PC-3 (cell line): Measurements from ENCODE around the gene PSMD1. TPM values are rescaled to one million over a fixed set of nuclear protein-coding genes. Genes with fewer than 3 reads are reported as not detected.
A peak's percentile ranks its signal among the peaks of the same experiment; 100 is the strongest.

Experiments used
- ATAC-seq: fragments of 200-7000 bp; cut with Tn5 transposase; 2 replicates; pipeline ENCODE4 v1.9.1; 2020; ENCODE audit warnings: mild to moderate bottlenecking, moderate library complexity
- BruUV-seq: library from RNA; stranded (reverse); fragments of 400-500 nt; replicated peaks from 2 replicates; lab custom pipeline; 2021; lab: Mats Ljungman, UMichigan
- CTCF ChIA-PET: fragments of 300-600 bp; sonication (Branson Sonifier 250); formaldehyde crosslinking; loops from one replicate; lab custom pipeline; 2022; ENCODE audit warnings: antibody characterized with exemption; lab: Charles Lee
- POLR2A ChIA-PET: fragments of 300-600 bp; sonication (Branson Sonifier 250); formaldehyde crosslinking; loops from one replicate; lab custom pipeline; 2022; ENCODE audit warnings: antibody characterized with exemption; ENCODE audit not compliant: unreplicated experiment; lab: Charles Lee
- DNase-seq: peaks from one replicate; pipeline ENCODE4 v3.0.0-alpha.2; 2015
- H2AFZ ChIP-seq: fragments of 300-600 bp; sonication (generic); 2 replicates; pipeline ENCODE4 v1.6.0; 2016; ENCODE audit warnings: antibody characterized with exemption, low read length
- H3F3A ChIP-seq: fragments of 300-600 bp; sonication (generic); one replicate; pipeline ENCODE4 v1.6.0; 2017; ENCODE audit warnings: antibody characterized with exemption, low read length, control low read depth, mild to moderate bottlenecking; ENCODE audit not compliant: unreplicated experiment
- H3K27ac ChIP-seq: fragments of 300-600 bp; sonication (generic); 2 replicates; pipeline ENCODE4 v1.5.1; 2016; ENCODE audit warnings: mild to moderate bottlenecking, low read length
- H3K27me3 ChIP-seq: fragments of 300-600 bp; sonication (generic); 2 replicates; pipeline ENCODE4 v1.6.1; 2016; ENCODE audit warnings: low read length, mixed read lengths
- H3K36me3 ChIP-seq: fragments of 300-600 bp; sonication (generic); 2 replicates; pipeline ENCODE4 v1.6.1; 2016; ENCODE audit warnings: low read depth, mixed run types, low read length, mixed read lengths
- H3K4me1 ChIP-seq: fragments of 300-600 bp; sonication (generic); 2 replicates; pipeline ENCODE4 v1.5.1; 2016; ENCODE audit warnings: low read length; ENCODE audit not compliant: insufficient read depth
- H3K4me2 ChIP-seq: fragments of 300-600 bp; sonication (generic); 2 replicates; pipeline ENCODE4 v1.6.0; 2016; ENCODE audit warnings: low read length
- H3K4me3 ChIP-seq: fragments of 300-600 bp; sonication (generic); 2 replicates; pipeline ENCODE4 v1.5.1; 2016; ENCODE audit warnings: mild to moderate bottlenecking, low read length, mixed read lengths
- H3K79me2 ChIP-seq: fragments of 300-600 bp; sonication (generic); 2 replicates; pipeline ENCODE4 v1.6.1; 2017; ENCODE audit warnings: low read length, mixed read lengths
- H3K9ac ChIP-seq: fragments of 300-600 bp; sonication (generic); 2 replicates; pipeline ENCODE4 v1.6.0; 2016; ENCODE audit warnings: mild to moderate bottlenecking, low read length
- H3K9me2 ChIP-seq: fragments of 300-600 bp; sonication (generic); replicated peaks from 2 replicates; pipeline ENCODE4 v1.6.1; 2016; ENCODE audit warnings: mixed run types, low read length, mixed read lengths
- H3K9me3 ChIP-seq: fragments of 300-600 bp; sonication (generic); 2 replicates; pipeline ENCODE4 v1.6.1; 2016; ENCODE audit warnings: low read length, mixed read lengths
- H4K20me1 ChIP-seq: fragments of 300-600 bp; sonication (generic); 2 replicates; pipeline ENCODE4 v1.6.1; 2016; ENCODE audit warnings: low read length, mixed read lengths
- CTCF ChIP-seq: fragments of 300-600 bp; sonication (generic); conservative IDR thresholded peaks from 2 replicates; pipeline ENCODE4 v1.5.1; 2017; ENCODE audit warnings: antibody characterized with exemption, low read depth, mild to moderate bottlenecking, low read length
- EZH2 ChIP-seq: fragments of 300-600 bp; sonication (generic); IDR thresholded peaks from one replicate; pipeline ENCODE4 v1.6.1; 2017; ENCODE audit warnings: antibody characterized with exemption, mild to moderate bottlenecking, low read length; ENCODE audit not compliant: unreplicated experiment
- EZH2phosphoT487 ChIP-seq: fragments of 300-600 bp; sonication (generic); IDR thresholded peaks from 2 replicates; pipeline ENCODE4 v1.6.1; 2018; ENCODE audit warnings: mild to moderate bottlenecking, antibody characterized with exemption, low read length, borderline replicate concordance
- intact Hi-C: fragments of 100-400 bp; cut with micrococcal nuclease; formaldehyde crosslinking; loops from 2 replicates; pipeline ENCODE4 v1.9.0; 2023
- total RNA-seq: library from RNA; depleted of rRNA; stranded (reverse); fragments of >200 nt; gene quantifications from 2 replicates; pipeline ENCODE4 v1.2.3, GENCODE V29; 2014

Gene PSMD1
- total RNA-seq, 1 experiment from 2014 or later, result 154 TPM

- H3K4me1 ChIP-seq, result peaks cover 30% of the 10 kb centered on the region
- H3K27me3 ChIP-seq, result no peaks in the 10 kb centered on the region
- TF ChIP-seq EZH2phosphoT487 (no peak), EZH2 (no peak), CTCF (no peak)
- intact Hi-C loops, result no loop called here
- ChIA-PET POLR2A (no interaction called here), CTCF (no interaction called here)
- BruUV-seq, result no TSS peak
- H3K79me2 ChIP-seq, result peaks cover 16% of the 10 kb centered on the region; the same call in 1 of the 2 replicates
- DNase-seq, result no peak
- no peak overlapping the region for H2AFZ ChIP-seq
- H3K9me3 ChIP-seq, result no peaks in the 10 kb centered on the region
- H3K9ac ChIP-seq, result no peak overlapping the region
- H3K9me2 ChIP-seq, result no peaks in the 10 kb centered on the region
- 0 out of 2 replicates have a peak, but pooled peaks cover 3% of the 10 kb centered on the region for H4K20me1 ChIP-seq
- no peak overlapping the region for H3K27ac ChIP-seq
- no peak overlapping the region for H3K4me3 ChIP-seq
- H3K4me2 ChIP-seq, result no peak overlapping the region
- ATAC-seq, result no peak
- H3K36me3 ChIP-seq, result peaks cover 40% of the 10 kb centered on the region
- peaks cover 4% of the 10 kb centered on the region for H3F3A ChIP-seq
These were observed 59.0 kb downstream of the PSMD1 start for GRCh38 chr2:231115651-231116050.

GRCh38 chr2:231117148-231117547 is 60.5 kb downstream of the PSMD1 start:
- ChIA-PET CTCF (no interaction called here), POLR2A (no interaction called here)
- no peaks in the 10 kb centered on the region for H3K9me2 ChIP-seq
- TF ChIP-seq EZH2phosphoT487 (no peak), CTCF (no peak), EZH2 (no peak)
- peak overlapping the region; percentile 74 for H3K27ac ChIP-seq
- no TSS peak for BruUV-seq
- H3K36me3 ChIP-seq, result peaks cover 36% of the 10 kb centered on the region; the same call in 1 of the 2 replicates
- H3K4me2 ChIP-seq, result no peak overlapping the region
- H3K27me3 ChIP-seq, result no peaks in the 10 kb centered on the region
- peak overlapping the region; percentile 33; the same call in 1 of the 2 replicates for H3K9ac ChIP-seq
- no peak overlapping the region for H3K4me3 ChIP-seq
- no peak overlapping the region for H2AFZ ChIP-seq
- no peak for DNase-seq
- H3K79me2 ChIP-seq, result peaks cover 14% of the 10 kb centered on the region; the same call in 1 of the 2 replicates
- H4K20me1 ChIP-seq, result 0 out of 2 replicates have a peak, but pooled peaks cover 2% of the 10 kb centered on the region
- intact Hi-C loops, result no loop called here
- no peaks in the 10 kb centered on the region for H3K9me3 ChIP-seq
- peaks cover 4% of the 10 kb centered on the region for H3F3A ChIP-seq
- peaks cover 15% of the 10 kb centered on the region for H3K4me1 ChIP-seq
- no peak for ATAC-seq

GRCh38 chr2:231117922-231118613 is 61.4 kb downstream of the PSMD1 start:
- peaks cover 8% of the 10 kb centered on the region; the same call in 1 of the 2 replicates for H3K79me2 ChIP-seq
- POLR2A ChIA-PET, result interaction anchor here (0.7 kb wide), 2 partner anchors 8 to 11 kb away, joined by 3 to 8 read pairs; no protein-coding TSS in a partner anchor
- CTCF ChIA-PET, result interaction anchor here (0.5 kb wide), 1 partner anchor 435 kb away, joined by 4 read pairs; no protein-coding TSS in a partner anchor
- no peak overlapping the region for H3K4me3 ChIP-seq
- H3K9ac ChIP-seq, result peak overlapping the region; percentile 33
- H3F3A ChIP-seq, result peaks cover 4% of the 10 kb centered on the region
- peak overlapping the region; percentile 18; the same call in 1 of the 2 replicates for H3K4me2 ChIP-seq
- H3K27ac ChIP-seq, result peak overlapping the region; percentile 74
- peaks cover 12% of the 10 kb centered on the region for H3K4me1 ChIP-seq
- BruUV-seq, result no TSS peak
- peak; percentile 23 for DNase-seq
- TF ChIP-seq EZH2phosphoT487, result no peak
- TF ChIP-seq CTCF, result no peak
- TF ChIP-seq EZH2, result no peak
- H3K9me3 ChIP-seq, result no peaks in the 10 kb centered on the region
- peaks cover 29% of the 10 kb centered on the region; the same call in 1 of the 2 replicates for H3K36me3 ChIP-seq
- no peaks in the 10 kb centered on the region for H3K27me3 ChIP-seq
- intact Hi-C loops, result loop anchor here (1.0 kb wide), 1 partner anchor 12 kb away; no protein-coding TSS in a partner anchor
- no peak overlapping the region for H2AFZ ChIP-seq
- no peaks in the 10 kb centered on the region for H4K20me1 ChIP-seq
- H3K9me2 ChIP-seq, result no peaks in the 10 kb centered on the region
- peak; percentile 92 for ATAC-seq
